Activated T-cell treated with anti-CD3 and anti-CD28 coated beads, Interleukin-2, amount 50 U/mL, for 72 hours (primary cell): ENCODE data around the gene ILF3. TPM values are rescaled to one million over a fixed set of nuclear protein-coding genes. Genes with fewer than 3 reads are reported as not detected.

Source experiments
- ATAC-seq, 2 donors: fragments of 150-1000 bp; cut with Tn5 transposase; replicated peaks in 1 of 2; 2 replicates each; pipeline ENCODE4 v1.10.0; 2021; ENCODE audit warnings: moderate library complexity in 2 of 2, mild to moderate bottlenecking in 1 of 2
- DNase-seq, 2 donors: peaks; one replicate each; pipeline ENCODE4 v3.0.0; 2021 to 2022; ENCODE audit warnings: mixed read lengths in 1 of 2
- H3K27ac Mint-ChIP-seq: one replicate; pipeline ENCODE4 v1.8.0; 2022; ENCODE audit warnings: mild to moderate bottlenecking, moderate library complexity, mixed read lengths
- H3K27me3 Mint-ChIP-seq: one replicate; pipeline ENCODE4 v1.8.0; 2022; ENCODE audit warnings: low read depth, mixed read lengths
- H3K36me3 Mint-ChIP-seq, 2 donors: one replicate each; pipeline ENCODE4 v1.8.0; 2022; ENCODE audit warnings: mixed read lengths in 2 of 2, mild to moderate bottlenecking in 1 of 2; ENCODE audit not compliant: insufficient read depth in 2 of 2
- H3K4me1 Mint-ChIP-seq: one replicate; pipeline ENCODE4 v1.8.0; 2022; ENCODE audit warnings: low read depth, mixed read lengths
- H3K4me3 Mint-ChIP-seq, 2 donors: one replicate each; pipeline ENCODE4 v1.8.0; 2022; ENCODE audit warnings: mild to moderate bottlenecking in 2 of 2, mixed read lengths in 2 of 2, moderate library complexity in 2 of 2
- H3K9me3 Mint-ChIP-seq, 2 donors: one replicate each; pipeline ENCODE4 v1.8.0; 2022; ENCODE audit warnings: mixed read lengths in 2 of 2
- total RNA-seq, 2 donors: library from RNA; stranded (reverse); gene quantifications; one replicate each; pipeline ENCODE4 v1.2.3, GENCODE V29; 2022

Gene ILF3
- total RNA-seq, 2 donors from 2014 or later, result 297 to 311 TPM

- H3K4me1 Mint-ChIP-seq, result peaks cover 30% of the 10 kb centered on the region
- peak; percentile 74 to 78 for DNase-seq
- H3K27me3 Mint-ChIP-seq, result peaks cover 25% of the 10 kb centered on the region
- no peaks in the 10 kb centered on the region for H3K36me3 Mint-ChIP-seq
- no peaks in the 10 kb centered on the region for H3K9me3 Mint-ChIP-seq
- no peak overlapping the region for H3K27ac Mint-ChIP-seq
- no peak for ATAC-seq
- no peak overlapping the region for H3K4me3 Mint-ChIP-seq
Observed at GRCh38 chr19:10699650-10700335, 45.6 kb downstream of the ILF3 start.

- ATAC-seq, result peak; percentile 26 to 33
- Mint-ChIP-seq H3K4me3 (peak overlapping the region; percentile 89 to 93), H3K4me1 (peaks cover 8% of the 10 kb centered on the region), H3K36me3 (peaks cover 0 to 3% of the 10 kb centered on the region in 2 donors), H3K27me3 (peaks cover 8% of the 10 kb centered on the region), H3K9me3 (no peaks in the 10 kb centered on the region), H3K27ac (peak overlapping the region; percentile 19)
- peak; percentile 27 to 35 for DNase-seq
Observed at GRCh38 chr19:10701955-10702525, 47.9 kb downstream of the ILF3 start.

- DNase-seq (no peak), ATAC-seq (no peak)
- Mint-ChIP-seq H3K9me3 (no peaks in the 10 kb centered on the region), H3K27ac (no peak overlapping the region), H3K27me3 (no peaks in the 10 kb centered on the region), H3K36me3 (peaks cover 2 to 3% of the 10 kb centered on the region in 2 donors), H3K4me3 (no peak overlapping the region), H3K4me1 (peaks cover 2% of the 10 kb centered on the region)
Observed at GRCh38 chr19:10706990-10707389, 52.8 kb downstream of the ILF3 start.

GRCh38 chr19:10707440-10707839, 53.3 kb downstream of the ILF3 start:
- H3K36me3 Mint-ChIP-seq, result peaks cover 2 to 3% of the 10 kb centered on the region in 2 donors

GRCh38 chr19:10708291-10708690, 54.1 kb downstream of the ILF3 start:
- Mint-ChIP-seq H3K27ac (no peak overlapping the region), H3K27me3 (no peaks in the 10 kb centered on the region), H3K4me3 (no peak overlapping the region), H3K36me3 (peaks cover 2 to 3% of the 10 kb centered on the region in 2 donors), H3K4me1 (peaks cover 5% of the 10 kb centered on the region), H3K9me3 (no peaks in the 10 kb centered on the region)
- DNase-seq (no peak), ATAC-seq (no peak)

More at GRCh38 chr19:10707440-10707839, 53.3 kb downstream of the ILF3 start:
- Mint-ChIP-seq H3K27ac (no peak overlapping the region), H3K4me1 (peaks cover 5% of the 10 kb centered on the region), H3K9me3 (no peaks in the 10 kb centered on the region), H3K27me3 (no peaks in the 10 kb centered on the region), H3K4me3 (no peak overlapping the region)
- ATAC-seq (no peak), DNase-seq (no peak)

- no peak overlapping the region for H3K27ac Mint-ChIP-seq
- peaks cover 10% of the 10 kb centered on the region for H3K4me1 Mint-ChIP-seq
- H3K9me3 Mint-ChIP-seq, result no peaks in the 10 kb centered on the region
- no peaks in the 10 kb centered on the region for H3K27me3 Mint-ChIP-seq
- H3K4me3 Mint-ChIP-seq, result no peak overlapping the region
- DNase-seq (no peak), ATAC-seq (no peak)
- H3K36me3 Mint-ChIP-seq, result peaks cover 0 to 2% of the 10 kb centered on the region in 2 donors
Observed at GRCh38 chr19:10712045-10712444, 57.9 kb downstream of the ILF3 start.

GRCh38 chr19:10712754-10713153, 58.6 kb downstream of the ILF3 start:
- no peaks in the 10 kb centered on the region for H3K27me3 Mint-ChIP-seq
- H3K36me3 Mint-ChIP-seq, result peaks cover 0 to 2% of the 10 kb centered on the region in 2 donors
- H3K4me1 Mint-ChIP-seq, result peaks cover 13% of the 10 kb centered on the region
- H3K4me3 Mint-ChIP-seq, result no peak overlapping the region
- DNase-seq (no peak), ATAC-seq (no peak)
- no peak overlapping the region for H3K27ac Mint-ChIP-seq
- no peaks in the 10 kb centered on the region for H3K9me3 Mint-ChIP-seq

- no peaks in the 10 kb centered on the region for H3K9me3 Mint-ChIP-seq
- H3K36me3 Mint-ChIP-seq, result peaks cover 0 to 2% of the 10 kb centered on the region in 2 donors
- ATAC-seq, result no peak
- H3K4me1 Mint-ChIP-seq, result peaks cover 13% of the 10 kb centered on the region
- no peak overlapping the region for H3K4me3 Mint-ChIP-seq
- H3K27ac Mint-ChIP-seq, result no peak overlapping the region
- H3K27me3 Mint-ChIP-seq, result no peaks in the 10 kb centered on the region
- DNase-seq, result no peak
Observed at GRCh38 chr19:10713317-10713716, 59.2 kb downstream of the ILF3 start.

GRCh38 chr19:10717054-10717355, 62.9 kb downstream of the ILF3 start:
- Mint-ChIP-seq H3K36me3 (peaks cover 4 to 5% of the 10 kb centered on the region in 2 donors), H3K27me3 (no peaks in the 10 kb centered on the region), H3K4me3 (peak overlapping the region; percentile 82 to 87), H3K9me3 (no peaks in the 10 kb centered on the region), H3K27ac (peak overlapping the region; percentile 83), H3K4me1 (peaks cover 31% of the 10 kb centered on the region)
- no peak for DNase-seq
- ATAC-seq, result no peak

GRCh38 chr19:10717356-10718204, 63.4 kb downstream of the ILF3 start, which contains the start of gene DNM2:
Gene DNM2 (plus strand): TSS chr19:10718079. CDS start chr19:10718243, 164 bp downstream.
- Mint-ChIP-seq H3K9me3 (no peaks in the 10 kb centered on the region), H3K4me1 (peaks cover 28% of the 10 kb centered on the region), H3K27me3 (no peaks in the 10 kb centered on the region), H3K27ac (peak within 1 kb of the TSS; percentile 92), H3K4me3 (peak within 1 kb of the TSS; percentile 97 to 99), H3K36me3 (peaks cover 4 to 5% of the 10 kb centered on the region in 2 donors)
- DNase-seq (peak; percentile 99), ATAC-seq (peak; percentile 90 to 91)

GRCh38 chr19:10718205-10719196, 64.4 kb downstream of the ILF3 start:
- Mint-ChIP-seq H3K36me3 (peaks cover 4 to 7% of the 10 kb centered on the region in 2 donors), H3K9me3 (no peaks in the 10 kb centered on the region), H3K27ac (peak overlapping the region; percentile 92), H3K4me1 (peaks cover 28% of the 10 kb centered on the region), H3K4me3 (peak overlapping the region; percentile 97 to 99), H3K27me3 (no peaks in the 10 kb centered on the region)
- ATAC-seq (peak; percentile 9 to 23), DNase-seq (peak; percentile 64 to 76)

GRCh38 chr19:10719466-10719961, 65.4 kb downstream of the ILF3 start:
- DNase-seq, result peak in 1 of 2 donors; percentile 6
- Mint-ChIP-seq H3K27me3 (no peaks in the 10 kb centered on the region), H3K36me3 (peaks cover 4 to 11% of the 10 kb centered on the region in 2 donors), H3K4me1 (peaks cover 32% of the 10 kb centered on the region), H3K27ac (peak overlapping the region; percentile 78), H3K4me3 (peak overlapping the region; percentile 97 to 99), H3K9me3 (no peaks in the 10 kb centered on the region)
- ATAC-seq, result no peak
